HG02678 (cell line): ENCODE data around the gene BICC1.
"Not testable (repeated sequence)": the region's sequence is repeated elsewhere in the genome, so short reads cannot be mapped to it uniquely, and the experiment has no call there.

Experiments
- ATAC-seq: cut with Tn5 transposase; IDR thresholded peaks from one replicate; pipeline ENCODE4 v1.9.1; 2021; ENCODE audit warnings: mild to moderate bottlenecking, moderate library complexity; ENCODE audit not compliant: unreplicated experiment

Gene BICC1

DNA sequence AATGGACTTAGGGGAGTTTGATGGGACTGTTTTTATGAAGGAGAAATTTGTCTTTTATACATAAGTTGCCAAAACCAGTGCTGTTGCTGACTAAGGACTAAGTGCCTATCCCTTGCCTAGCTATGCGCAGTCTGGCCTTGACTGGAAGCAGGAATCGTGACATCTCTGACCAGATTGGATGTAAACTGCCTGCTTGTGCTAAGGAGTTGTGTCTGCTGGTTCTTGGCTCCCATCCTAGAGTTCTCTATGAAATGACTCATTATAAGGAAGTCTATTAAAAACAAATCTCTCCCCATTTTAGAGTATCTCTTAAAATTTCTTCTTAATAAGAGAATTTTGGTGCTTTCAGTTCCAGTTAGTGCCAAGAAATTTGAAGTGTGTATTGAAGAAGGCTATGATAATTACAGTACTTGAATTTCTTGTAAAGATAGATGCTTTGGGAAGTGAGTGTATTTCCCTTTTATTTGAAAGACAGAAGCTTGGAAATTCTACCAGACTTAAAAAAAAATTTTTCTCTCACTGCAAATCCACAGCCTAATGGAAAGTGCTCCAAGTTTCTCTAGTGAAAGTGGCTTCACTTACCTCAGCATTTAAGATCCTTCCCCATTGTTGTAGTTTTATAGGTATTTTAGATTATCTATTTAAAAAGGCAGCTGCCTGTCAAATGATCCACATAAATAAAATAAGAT, 77.6 kb downstream of the BICC1 start:
- no peak for ATAC-seq

DNA sequence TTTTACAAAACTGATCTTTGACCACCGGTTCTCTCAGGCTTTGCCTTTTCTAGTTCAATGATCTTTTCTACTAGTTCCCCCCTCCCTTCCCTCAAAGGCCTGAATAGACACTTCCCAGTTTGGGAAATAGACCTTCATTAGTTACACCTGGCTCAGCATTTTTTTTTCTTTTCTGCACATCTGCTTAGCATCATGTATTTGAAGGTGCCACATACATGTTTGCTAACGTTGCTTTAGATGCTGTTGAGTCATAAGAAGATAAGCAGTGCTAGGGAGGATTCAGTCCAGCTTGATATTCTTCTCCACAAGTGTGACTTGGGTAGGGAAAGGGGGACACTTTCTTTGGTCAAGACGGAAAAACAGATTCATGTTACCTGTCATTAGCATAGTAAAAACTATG, 78.3 kb downstream of the BICC1 start:
- ATAC-seq, result no peak

DNA sequence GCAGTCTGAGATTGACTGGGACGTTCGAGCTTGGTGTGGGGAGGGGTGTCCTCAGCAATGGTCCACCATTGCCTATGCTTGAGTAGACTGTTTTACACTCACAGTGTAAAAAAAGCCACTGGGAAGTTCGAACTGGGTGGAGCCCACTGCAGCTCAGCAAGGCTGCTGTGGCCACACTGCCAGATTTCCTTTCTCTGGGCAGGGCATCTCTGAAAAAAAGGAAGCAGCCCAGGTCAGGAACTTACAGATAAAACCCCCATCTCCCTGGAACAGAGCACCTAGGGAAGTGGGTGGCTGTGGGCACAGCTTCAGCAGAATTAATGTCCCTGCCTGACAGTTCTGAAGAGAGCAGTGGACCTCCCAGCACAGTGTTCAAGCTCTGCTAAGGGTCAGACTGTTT, 80.3 kb downstream of the BICC1 start:
- no peak for ATAC-seq

DNA sequence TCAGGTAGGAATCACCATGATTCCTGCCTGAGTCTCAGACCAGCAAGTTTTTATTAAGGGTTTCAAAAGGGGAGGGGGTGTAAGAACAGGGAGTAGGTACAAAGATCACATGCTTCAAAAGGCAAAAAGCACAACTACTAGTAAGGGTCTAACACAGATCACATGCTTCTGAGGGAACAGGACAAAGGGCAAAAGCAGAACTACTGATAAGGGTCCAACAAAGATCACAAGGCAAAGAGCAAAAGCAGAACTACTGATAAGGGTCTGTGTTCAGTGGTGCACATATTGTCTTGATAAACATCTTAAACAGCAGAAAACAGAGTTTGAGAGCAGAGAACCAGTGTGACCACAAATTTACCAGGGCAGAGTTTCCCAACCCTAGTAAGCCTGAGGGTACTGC, 84.5 kb downstream of the BICC1 start:
- not testable (repeated sequence) for ATAC-seq

DNA sequence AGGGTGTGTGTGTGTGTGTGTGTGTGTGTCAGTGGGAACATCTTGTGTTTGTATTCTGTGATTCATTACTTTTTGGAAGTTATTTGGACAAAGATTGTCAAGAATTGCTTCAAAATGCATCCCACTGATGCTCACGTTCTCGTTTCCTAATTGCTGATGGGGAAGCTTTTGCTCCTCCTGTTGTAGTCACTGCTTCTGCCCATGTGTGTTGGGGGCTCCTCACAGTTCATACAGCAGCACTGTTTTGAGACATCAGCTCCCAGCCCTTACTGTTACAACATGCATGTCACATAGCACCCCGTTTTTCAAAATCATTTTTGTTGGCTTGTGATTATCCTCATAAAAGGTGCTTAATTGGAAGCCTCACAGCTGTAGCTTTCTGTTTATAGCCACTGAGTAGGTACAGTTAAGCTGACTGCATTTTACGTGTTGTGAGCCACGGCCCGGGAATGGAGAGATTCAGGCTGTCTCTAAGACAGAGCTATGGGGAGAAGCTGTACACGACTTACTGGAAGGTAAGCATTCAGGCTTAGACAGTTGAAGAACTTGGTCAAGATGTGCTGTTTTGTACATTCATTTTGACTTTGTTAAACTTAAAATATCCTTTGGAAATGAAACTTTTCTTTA, 87.4 kb downstream of the BICC1 start:
- no peak for ATAC-seq

DNA sequence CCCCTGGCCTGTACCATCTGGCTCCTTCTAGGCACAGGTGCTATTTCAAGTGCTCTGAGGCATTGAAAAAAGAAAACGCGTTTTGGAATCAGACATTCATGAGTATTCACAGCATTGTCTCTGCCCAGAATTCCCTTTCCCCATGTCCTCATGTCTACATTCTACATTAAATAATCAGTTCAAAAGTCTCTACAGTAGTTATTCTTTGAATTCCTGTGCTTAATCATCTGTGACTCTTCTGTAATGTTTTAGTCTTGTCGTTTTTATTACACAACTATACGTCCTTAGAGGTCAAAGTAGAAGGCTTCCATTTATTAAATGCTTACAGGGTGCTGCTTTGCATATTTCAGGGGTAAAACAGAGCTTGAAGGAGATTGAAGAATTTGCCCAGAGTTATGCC, 95.7 kb downstream of the BICC1 start:
- ATAC-seq, result no peak

DNA sequence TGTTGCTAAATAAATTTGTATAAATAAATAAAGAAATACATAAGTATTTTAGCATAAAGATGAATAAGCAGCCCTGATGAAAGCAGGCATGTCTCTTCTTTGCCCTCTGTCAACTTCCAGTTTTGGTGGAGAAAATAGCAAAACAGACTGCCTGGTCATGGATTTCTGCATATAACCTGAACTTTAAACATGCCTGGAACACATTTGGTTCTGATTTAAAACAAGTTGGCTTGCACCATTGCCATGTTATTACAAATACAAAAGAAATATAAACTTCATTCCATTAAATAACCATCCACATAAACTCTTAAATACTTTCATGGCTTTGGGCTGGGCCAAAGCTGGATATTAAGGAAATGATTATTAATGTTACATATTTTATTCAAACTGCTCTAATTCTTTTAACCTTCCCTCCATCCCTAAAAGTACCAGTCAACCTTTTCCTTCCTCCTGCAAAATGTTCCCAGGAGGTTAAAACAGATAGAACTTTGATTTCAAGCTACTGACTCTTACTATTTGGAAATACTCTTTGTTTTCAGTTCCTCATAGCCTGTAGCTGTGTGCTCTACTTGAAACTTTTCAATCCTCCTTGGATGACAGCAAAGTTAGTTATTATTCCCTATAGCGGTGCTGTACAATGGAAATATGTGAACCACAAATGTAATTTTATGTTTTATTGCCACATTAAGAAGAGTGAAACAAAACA, 96.3 kb downstream of the BICC1 start:
- no peak for ATAC-seq

DNA sequence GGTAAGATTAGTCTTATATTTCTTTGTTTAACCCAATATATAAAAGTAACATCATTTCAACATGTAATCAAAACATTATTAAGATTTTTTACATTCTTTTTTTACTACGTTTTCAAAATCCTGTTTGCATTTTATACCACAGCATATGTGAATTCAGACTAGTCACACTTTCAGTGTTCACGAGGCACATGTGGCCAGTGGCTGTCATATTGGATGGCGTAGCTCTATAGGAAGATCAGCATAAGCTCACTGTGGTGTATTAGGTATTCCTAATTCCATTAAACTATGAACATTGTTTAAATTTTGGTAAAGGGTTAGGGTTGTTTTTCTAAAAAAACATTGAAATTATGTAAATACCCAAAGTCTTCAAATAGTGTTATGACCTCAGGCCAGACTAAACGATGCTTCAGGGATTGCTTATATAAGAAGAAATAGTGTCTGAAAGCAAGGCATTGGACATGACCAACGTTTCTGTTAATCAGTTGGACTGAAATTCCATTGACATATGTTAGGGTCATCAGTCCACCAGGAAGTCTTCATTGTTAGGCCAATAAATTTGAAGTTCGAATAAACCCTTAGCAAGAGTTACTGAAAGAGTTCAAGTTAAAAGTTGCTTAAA, 97.0 kb downstream of the BICC1 start:
- ATAC-seq, result no peak

DNA sequence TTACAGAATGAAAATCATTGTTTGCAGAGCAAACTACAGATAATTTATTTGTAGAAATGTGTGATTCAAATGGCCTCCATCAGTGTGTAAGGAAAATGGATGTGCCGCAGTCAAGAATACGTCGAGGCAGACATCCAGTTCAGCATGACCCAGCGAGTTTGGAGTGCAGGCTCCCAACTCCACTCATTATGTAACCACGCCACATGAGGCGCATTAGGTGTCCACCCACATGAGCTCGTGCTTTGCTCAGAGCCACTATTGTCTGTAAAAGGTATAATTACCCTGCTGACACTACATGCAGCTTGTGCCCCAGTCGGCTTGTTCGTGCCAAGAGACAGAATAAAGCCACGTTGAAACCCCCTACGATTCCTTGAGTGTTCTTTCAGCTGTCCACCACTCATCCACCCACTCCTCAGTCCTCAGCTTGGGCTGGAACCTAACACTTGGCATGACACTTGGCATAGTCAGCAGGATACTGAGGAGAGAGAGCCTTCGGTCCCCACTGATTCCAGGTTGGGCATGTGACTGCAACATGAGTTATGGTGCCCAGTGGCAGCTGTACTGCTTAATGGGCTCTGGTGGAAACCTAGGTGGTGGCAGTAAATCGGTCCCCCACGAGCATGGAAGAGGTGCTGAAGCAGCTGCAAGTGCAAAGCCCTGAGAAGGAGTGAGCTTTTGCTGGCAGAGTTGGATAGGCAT, 102.7 kb downstream of the BICC1 start:
- ATAC-seq, result no peak

DNA sequence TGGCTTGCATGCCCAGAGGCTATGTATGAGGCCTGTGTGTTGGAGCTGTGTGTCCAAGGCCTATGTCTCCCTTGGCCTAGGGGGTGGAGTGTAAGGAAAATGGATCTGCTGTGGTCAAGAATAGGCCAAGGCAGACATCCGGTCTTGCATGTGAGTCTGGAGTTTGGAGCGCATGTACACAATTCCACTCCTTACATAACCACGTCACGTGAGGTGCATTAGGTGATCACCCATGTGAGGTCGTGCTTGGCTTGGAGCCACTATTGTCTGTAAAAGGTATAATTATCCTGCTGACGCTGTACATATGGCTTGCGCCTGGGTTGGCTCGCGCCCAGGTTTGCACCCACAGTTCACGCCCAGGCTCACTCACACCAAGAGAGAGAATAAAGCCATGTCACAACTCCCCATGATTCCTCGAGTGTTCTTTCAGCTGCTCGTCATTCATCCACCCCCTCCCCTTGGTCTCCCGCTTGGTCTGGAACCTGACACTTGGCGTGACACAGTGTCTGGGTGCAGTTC, 105.5 kb downstream of the BICC1 start:
- no peak for ATAC-seq

DNA sequence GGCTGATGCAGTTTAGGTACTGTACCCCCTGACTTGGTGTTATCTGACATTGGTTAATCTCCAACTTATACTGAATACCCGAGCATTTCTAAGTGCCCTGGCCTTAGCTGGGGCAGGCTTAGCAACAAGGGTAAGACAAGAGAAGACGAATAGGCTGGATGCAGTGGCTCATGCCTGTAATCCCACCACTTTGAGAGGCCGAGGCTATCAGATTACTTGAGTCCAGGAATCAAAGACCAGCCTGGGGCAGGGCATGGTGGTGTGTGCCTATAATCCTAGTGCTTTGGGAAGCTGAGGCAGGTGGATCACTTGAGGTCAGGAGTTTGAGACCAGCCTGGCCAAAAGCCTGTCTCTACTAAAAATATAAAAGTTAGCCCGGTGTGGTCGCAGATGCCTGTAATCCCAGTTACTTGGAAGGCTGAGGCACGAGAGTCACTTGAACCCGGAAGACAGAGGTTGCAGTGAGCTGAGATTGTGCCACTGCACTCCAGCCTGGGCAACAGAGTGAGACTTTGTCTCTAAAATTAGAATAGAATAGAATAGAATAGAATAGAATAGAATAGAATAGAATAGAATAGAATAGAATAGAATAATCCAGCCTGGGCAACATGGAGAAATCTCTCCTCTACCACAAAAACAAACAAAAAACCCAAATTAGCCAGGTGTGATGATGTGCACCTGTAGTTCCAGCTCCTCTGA, 108.9 kb downstream of the BICC1 start:
- no peak for ATAC-seq

DNA sequence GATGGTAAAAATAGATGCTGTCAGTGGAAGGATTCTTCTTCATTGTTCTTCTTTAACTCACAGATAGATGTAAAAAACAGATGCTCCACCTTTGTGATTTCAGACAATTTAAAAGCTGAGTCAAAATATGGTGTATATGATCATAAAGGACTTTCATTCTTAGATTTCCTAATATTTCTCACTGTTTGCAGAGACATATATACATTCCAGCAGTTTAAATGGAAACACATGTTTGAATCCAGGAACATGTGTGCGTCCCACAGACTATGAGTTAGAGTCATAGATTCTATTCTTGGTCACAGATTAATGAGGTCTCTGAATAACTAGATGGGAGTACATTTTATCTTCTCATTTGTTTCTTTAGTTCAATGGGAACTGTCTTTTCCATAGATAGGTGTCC, 109.6 kb downstream of the BICC1 start:
- no peak for ATAC-seq

DNA sequence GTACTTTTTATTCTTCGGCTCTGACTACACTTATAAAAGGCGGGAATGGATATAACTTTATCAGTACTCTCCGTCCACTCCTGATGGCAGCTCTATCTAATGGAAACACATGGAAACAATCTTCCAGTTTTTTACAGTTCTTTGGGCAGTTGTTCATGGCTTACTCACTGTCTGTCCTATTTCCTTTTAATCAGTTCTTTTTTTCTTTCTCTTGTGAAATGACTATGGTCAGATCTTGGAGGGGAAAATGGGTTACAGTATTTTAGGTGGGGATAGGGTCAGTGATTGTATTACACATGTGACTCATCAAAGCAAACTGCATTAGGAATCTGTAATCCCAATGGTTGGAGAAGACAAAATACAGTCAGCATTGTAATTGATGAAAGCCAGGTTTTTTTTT, 112.4 kb downstream of the BICC1 start:
- no peak for ATAC-seq

DNA sequence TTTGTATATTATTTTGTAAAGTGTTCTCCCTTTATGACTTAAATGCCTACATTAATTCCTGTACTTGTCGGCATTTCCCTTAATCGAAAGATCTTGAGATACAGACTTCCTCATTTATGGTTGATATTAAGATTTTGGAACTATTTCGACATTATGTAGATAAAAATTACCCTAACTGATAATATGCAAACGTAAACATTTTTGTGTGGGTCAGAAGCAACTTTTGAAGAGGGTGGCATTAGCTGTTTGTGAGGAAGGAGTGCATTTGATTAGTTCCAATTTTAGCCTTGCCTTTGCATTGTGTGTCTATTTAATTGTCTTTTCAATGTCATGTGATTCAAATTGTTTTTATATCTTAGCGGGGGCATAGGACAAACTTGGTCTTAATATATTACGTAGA, 114.7 kb downstream of the BICC1 start:
- ATAC-seq, result no peak

DNA sequence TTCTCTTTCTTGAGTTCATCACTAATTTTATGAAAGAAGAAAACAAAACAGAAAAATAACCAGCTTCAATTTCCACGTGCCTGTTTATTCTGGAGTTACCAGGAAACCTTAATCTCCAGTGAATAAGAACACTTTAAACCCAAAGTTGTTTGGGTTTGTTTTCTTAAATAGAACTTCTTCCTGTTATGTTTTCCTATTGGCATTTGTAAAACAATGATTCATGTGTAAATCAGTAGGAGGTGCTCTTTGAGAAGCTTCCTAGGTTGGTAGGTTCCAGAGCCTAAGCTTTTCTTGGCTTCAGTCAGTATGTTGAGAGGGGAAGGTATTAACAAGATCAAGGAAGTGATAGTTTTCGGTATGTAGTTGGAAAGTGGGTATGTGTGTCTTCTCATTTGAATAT, 119.0 kb downstream of the BICC1 start:
- ATAC-seq, result no peak

DNA sequence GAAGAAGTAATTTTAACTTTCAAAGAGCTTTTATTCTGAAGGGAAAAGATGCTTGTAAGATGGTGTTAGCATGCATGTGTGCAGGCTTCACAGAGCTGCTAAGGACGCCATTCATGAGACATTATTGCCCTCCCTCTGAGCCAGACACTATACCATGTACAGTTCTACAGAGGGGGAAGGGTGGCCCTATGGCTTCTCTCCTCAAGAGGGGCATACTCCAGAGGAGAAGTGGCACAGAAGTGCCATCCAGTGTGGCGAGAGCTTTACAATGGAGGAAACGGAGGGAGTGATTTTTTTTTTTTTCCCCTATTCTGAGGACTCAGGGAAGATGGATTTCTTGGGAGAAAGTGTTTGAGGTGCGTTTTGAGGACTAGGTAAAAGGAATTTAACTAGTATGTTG, 119.5 kb downstream of the BICC1 start:
- ATAC-seq, result no peak

DNA sequence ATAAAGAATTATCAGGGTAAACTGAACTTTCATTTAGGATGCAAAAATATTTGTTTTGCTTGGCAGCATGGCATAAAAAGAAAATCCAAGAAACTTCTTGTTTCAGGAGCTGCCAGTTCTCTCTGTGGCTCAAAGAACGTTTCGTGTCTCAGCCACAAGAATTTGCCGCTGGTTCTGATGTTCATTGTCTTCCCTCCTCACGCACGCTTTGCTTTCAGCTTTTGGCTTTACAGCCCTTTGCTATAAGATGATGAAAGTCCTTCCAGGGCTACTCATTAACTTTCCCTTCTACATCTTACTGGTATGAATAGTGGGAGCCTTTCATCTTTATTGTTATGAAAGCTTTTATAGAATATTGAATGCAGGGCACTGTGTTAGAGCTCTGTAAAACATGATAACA, 124.7 kb downstream of the BICC1 start:
- ATAC-seq, result no peak

DNA sequence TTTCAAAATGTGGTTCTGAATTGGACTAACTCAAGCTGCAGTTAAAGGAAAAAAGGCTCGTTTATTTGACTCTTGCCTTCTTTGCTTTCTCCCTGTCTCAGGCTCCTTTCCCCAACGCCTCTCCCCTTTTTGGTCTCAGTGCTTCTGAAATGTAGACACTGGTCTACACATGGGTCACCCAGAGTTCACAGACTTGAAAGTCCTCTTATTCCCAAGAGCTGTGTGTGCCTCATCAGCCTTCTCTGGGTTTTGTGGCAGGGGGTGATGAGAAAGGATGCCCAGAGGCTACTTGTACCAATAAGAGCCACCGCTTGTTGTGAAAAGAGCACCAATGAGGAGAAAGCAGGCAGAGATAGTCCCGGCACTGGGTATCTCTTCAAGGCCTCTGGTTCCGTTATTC, 125.7 kb downstream of the BICC1 start:
- ATAC-seq, result no peak

DNA sequence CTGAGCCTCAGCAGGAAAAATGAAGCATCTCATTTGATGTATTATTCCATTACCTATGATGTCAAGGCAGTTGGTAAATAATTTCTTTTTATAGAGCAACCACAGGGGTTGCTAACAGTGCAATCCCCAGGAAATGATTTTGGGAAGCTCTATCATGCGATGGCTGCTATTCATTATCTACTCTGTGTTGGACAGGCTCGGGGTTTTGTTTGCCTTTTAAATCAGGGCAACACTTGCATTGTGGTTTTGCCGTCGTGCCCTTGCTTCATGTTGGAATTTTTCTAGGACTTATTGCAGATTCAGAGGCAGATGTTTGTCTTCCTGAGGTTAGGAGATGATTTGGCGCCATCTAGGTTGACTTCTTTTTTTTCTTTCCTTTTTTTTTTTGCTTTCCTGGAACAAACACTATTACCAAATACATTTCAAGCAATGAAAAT, 128.4 kb downstream of the BICC1 start:
- no peak for ATAC-seq

DNA sequence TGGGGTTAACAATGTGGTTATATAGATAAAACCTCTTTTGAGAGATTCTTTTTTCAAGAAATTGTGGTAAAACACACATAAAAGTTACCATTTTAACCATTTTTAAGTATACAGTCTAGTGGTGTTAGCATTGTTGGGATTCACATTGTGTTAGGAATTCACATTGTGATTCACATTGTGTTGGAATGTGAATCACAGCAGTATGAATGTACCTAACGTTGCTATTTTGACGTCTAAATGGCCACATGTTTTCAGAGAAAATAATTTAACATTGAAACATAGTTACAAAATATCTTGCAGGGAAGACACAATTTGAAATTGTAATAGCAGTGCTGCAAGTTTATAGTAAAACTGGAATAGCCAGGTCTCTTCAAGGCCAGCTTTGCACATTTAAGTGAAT, 129.0 kb downstream of the BICC1 start:
- ATAC-seq, result no peak
